Esophagus (tissue), 2 donors: ENCODE data around the gene RASSF7. TPM values are rescaled to one million over a fixed set of nuclear protein-coding genes. Genes with fewer than 3 reads are reported as not detected.

Experiments used
- H3K27ac ChIP-seq, 2 donors: one replicate each; pipeline ENCODE4 v1.5.1; 2013; ENCODE audit warnings: low read depth in 2 of 2, mild to moderate bottlenecking in 2 of 2, inconsistent platforms in 1 of 2, low read length in 1 of 2, moderate library complexity in 1 of 2
- H3K27me3 ChIP-seq, 2 donors: one replicate each; pipeline ENCODE4 v1.6.1; 2013; ENCODE audit warnings: low read length in 2 of 2, control low read depth in 1 of 2, mild to moderate bottlenecking in 1 of 2; ENCODE audit not compliant: insufficient read depth in 2 of 2, control insufficient read depth in 1 of 2
- H3K36me3 ChIP-seq, 2 donors: one replicate each; pipeline ENCODE4 v1.6.1; 2013; ENCODE audit warnings: low read length in 1 of 2; ENCODE audit not compliant: control insufficient read depth in 2 of 2, insufficient read depth in 2 of 2
- H3K4me1 ChIP-seq, 2 donors: one replicate each; pipeline ENCODE4 v1.6.1; 2013; ENCODE audit warnings: low read length in 1 of 2; ENCODE audit not compliant: control insufficient read depth in 2 of 2, insufficient read depth in 2 of 2
- H3K4me3 ChIP-seq, 2 donors: one replicate each; pipeline ENCODE4 v1.5.1; 2013; ENCODE audit warnings: low read length in 2 of 2, mild to moderate bottlenecking in 2 of 2, low read depth in 1 of 2, moderate library complexity in 1 of 2
- H3K9me3 ChIP-seq, 2 donors: one replicate each; pipeline ENCODE4 v1.6.1; 2013; ENCODE audit warnings: mild to moderate bottlenecking in 2 of 2, low read depth in 1 of 2, low read length in 1 of 2, moderate library complexity in 1 of 2; ENCODE audit not compliant: control insufficient read depth in 2 of 2, insufficient read depth in 1 of 2
- WGBS, 2 donors: extraction: QIAGEN DNeasy Blood & Tissue Kit; methylation state at CpG; one replicate each; pipeline ENCODE4 v1.1.7; 2013; 5-methylcytosine and 5-hydroxymethylcytosine counted together
- polyA plus RNA-seq, 2 donors: library from polyadenylated mRNA; stranded (reverse); fragments of 200-250 nt; gene quantifications; one replicate each; pipeline ENCODE4 v1.2.3, GENCODE V29; 2013
- donor health status: healthy with polysubstance abuse.
- donor health status: Bipolar disorder and iron deficiency.

The RASSF7 gene
- polyA plus RNA-seq, 2 donors = 46.6 to 82.4 TPM

DNA sequence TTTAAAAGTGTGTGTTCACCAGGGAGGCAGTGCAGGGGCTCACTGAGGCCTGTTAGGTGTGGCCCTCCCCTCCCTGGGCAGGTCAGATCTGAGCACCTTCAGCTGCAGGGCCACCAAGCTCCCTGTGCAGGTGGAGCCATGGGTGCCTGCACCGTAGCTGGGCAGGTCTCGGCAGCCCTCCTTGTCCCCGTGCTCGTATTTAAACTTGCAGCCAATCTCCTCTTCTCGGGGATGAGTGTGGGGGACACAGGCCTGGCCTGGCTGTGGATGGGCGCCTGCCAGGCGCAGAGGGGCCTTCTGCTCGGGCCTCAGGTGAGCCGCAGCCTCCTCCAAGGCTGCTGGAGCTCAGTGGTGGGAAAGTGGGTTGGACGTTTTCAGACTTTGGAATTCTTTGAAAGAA is 34.6 kb downstream of the RASSF7 start:
- Histone ChIP-seq H3K27ac (no peak overlapping the region), H3K4me1 (no peaks in the 10 kb centered on the region), H3K36me3 (peaks cover 30 to 73% of the 10 kb centered on the region in 2 donors), H3K9me3 (no peaks in the 10 kb centered on the region), H3K4me3 (no peak overlapping the region), H3K27me3 (no peaks in the 10 kb centered on the region)
- WGBS, 2 donors = 90 to 93% methylated on average over 10 of the region's 10 CpGs

DNA sequence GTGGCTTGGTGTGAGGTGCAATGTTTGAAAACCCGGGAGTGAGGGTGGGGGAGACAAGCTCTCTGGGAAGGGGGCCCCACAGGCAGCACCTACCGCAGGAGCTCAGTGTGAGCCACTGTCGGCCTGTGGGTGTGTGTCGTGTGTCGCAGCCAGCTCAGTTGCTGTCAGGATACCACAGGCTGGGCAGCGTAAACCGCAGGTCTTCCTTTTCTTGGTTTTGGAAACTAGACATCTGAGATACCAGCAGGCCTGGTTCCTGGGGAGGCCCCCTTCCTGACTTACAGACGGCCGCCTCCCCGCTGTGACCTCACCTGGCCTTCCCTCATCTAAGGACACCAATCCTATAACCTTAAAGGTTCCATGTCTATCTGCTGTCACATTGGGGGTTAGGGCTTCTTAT is 35.6 kb downstream of the RASSF7 start:
- Histone ChIP-seq H3K36me3 (peaks cover 32 to 72% of the 10 kb centered on the region in 2 donors), H3K4me1 (no peaks in the 10 kb centered on the region), H3K27me3 (no peaks in the 10 kb centered on the region), H3K4me3 (no peak overlapping the region), H3K27ac (no peak overlapping the region), H3K9me3 (no peaks in the 10 kb centered on the region)
- 86 to 87% methylated on average over 10 of the region's 10 CpGs for WGBS, 2 donors

DNA sequence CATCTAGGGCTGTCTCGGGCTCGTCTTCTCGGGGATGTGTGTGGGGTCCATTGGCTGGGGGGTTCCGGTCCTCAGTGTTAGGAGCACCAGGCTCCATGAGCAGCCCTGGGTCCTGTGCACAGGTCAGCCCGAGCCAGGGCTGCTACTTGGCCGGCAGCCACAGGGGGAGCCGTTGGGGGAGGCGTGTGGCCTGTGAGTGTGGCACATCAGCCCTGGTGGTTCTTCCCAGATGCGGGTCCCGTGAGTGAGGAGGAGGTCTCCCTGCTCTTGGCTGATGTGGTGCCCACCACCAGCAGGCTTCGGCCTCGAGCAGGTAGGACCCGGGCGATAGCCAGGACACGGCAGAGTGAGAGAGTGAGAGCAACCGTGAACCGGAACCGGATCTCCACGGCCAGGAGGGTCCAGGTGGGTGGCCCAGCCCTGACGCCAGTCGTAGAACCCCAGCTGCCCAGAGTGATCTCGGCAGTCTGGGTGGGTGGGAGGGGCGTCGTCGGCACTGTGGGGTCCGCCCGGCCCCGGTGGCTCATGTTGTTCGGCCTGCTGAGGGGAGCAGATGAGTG is 36.5 kb downstream of the RASSF7 start:
- H3K9me3 ChIP-seq = no peaks in the 10 kb centered on the region
- no peaks in the 10 kb centered on the region for H3K27me3 ChIP-seq
- no peak overlapping the region for H3K4me3 ChIP-seq
- no peak overlapping the region for H3K27ac ChIP-seq
- 90 to 93% methylated on average over 28 to 29 of the region's 29 CpGs for WGBS, 2 donors
- peaks cover 34 to 76% of the 10 kb centered on the region in 2 donors for H3K36me3 ChIP-seq
- H3K4me1 ChIP-seq = no peaks in the 10 kb centered on the region

DNA sequence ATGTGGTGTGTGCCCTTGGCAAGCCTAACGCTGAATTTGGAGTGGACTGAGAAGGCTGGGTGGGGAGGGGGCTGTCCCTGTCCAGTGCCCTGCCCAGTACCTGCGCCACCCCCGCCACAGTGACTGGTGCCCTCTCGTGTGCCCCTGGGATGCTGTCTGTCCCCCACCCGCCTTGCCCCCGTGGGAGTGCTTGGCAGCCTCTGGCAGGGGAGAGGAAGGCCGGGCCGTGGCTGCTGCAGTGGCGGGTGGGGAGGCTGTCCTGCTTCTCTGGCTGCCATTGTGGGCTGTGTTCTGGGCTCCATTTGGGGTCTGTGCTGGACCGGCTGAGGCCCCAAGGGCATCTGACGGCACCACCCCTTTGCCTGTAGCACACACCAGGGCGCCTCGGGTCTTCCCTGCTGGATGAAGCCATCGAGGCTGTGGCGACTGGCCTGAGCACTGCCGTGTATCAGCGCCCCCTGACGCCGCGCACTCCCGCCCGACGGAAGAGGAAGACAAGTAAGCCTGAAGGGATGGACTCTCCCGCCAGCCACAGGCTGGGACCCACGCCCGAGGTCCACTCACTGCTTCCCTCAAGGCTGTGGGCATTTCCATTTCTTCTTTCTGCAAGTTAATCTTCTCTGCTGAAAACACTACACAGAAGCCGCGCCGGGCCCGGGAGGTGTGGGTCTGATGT is 37.4 kb downstream of the RASSF7 start:
- H3K9me3 ChIP-seq = no peaks in the 10 kb centered on the region
- H3K27me3 ChIP-seq = no peaks in the 10 kb centered on the region
- H3K27ac ChIP-seq = no peak overlapping the region
- no peaks in the 10 kb centered on the region for H3K4me1 ChIP-seq
- H3K36me3 ChIP-seq = peaks cover 31 to 71% of the 10 kb centered on the region in 2 donors
- no peak overlapping the region for H3K4me3 ChIP-seq
- 93 to 94% methylated on average over 29 to 30 of the region's 30 CpGs for WGBS, 2 donors

DNA sequence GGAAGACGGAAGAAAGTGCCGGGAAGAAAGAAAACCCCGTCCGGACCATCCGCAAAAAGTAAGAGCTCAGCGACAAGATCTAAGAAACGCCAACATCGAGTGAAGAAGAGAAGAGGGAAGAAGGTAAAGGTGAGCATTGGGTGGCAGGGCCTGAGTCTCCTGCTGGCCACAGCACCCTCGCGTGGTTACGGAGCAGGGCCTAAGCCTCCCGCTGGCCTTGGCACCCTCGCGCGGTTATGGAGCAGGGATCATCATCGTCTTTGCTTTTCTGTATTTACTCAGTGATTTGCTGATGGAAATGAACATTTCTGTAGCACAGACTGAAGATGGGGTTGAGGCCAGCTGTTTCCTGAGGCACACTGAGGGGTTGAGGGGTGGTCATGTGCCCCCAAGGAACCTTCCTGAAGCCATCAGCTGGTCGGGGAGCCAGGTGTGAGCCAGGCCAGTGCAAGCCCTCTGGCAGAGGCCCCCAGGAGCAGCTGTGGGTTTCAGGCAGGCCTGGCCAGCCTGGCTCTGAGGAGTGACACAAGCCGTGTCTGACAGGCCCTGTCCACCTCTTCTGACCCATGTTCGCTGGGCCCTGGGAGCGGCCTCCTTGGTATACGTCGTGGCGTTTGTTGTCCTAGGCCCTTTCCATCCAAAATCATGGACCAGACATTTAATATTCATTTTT is 40.9 kb downstream of the RASSF7 start:
- WGBS, 2 donors = 93 to 94% methylated on average over 23 of the region's 23 CpGs
- H3K4me3 ChIP-seq = no peak overlapping the region
- peaks cover 0 to 11% of the 10 kb centered on the region in 2 donors for H3K4me1 ChIP-seq
- H3K9me3 ChIP-seq = no peaks in the 10 kb centered on the region
- H3K36me3 ChIP-seq = peaks cover 28 to 71% of the 10 kb centered on the region in 2 donors
- no peak overlapping the region for H3K27ac ChIP-seq
- H3K27me3 ChIP-seq = no peaks in the 10 kb centered on the region

DNA sequence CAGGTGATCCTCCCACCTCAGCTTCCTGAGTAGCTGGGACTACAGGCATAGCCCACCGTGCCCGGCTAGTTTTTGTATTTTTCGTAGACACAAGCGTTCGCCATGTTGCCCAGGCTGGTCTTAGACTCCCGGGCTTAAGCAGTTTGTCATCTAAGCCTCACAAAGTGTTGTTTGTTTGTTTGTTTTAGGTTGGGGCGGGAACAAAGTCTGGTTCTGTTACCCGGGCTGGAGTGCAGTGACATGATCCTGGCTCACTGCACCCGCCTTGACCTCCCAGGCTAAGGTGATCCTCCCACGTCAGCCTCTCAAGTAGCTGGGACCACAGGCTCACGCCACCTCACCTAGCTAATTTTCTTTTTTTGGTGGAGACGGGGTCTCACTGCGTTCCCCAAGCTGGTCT is 42.4 kb downstream of the RASSF7 start:
- 91 to 92% methylated on average over 13 of the region's 13 CpGs for WGBS, 2 donors
- peaks cover 28 to 72% of the 10 kb centered on the region in 2 donors for H3K36me3 ChIP-seq

DNA sequence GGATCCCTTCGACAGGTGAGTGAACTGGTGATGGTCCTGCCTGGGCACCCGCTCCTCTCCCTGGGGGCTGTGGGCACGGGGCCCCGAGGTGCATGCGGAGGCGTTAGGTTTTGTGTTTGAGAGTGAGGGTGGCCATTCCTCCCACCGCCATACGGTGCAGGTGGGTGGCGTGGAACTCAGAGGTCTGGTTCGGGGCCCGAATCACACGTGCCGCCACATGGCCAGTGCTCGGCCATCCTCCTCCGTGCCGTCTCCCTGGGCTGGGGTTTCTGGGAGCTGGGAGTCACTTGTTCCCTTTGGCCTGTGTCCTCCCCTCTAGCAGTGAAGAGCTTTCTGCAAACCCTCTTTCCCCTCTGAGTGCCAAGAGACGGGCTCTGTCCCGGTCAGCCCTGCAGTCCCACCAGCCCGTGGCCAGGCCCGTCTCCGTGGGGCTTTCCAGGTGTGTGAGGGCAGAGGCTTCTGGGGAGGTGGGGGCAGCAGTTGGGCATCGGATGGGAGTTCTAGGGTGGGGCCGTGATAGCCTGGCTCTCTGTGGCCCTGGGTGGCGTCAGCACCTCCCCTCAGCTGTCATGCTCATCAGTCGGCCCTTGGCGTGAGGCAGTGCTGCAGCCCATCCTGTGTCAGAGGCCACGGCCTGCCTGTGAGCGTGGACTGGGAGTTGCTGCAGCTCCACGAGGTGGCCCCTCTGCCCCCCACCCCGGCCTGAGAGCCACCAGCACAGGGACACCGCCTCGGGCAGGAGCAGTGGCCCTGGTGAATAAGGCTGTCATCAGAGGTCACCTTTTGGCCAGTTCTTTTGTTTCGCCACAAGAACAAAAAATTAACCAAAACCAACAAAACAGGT is 44.7 kb downstream of the RASSF7 start:
- Histone ChIP-seq H3K36me3 (peaks cover 28 to 78% of the 10 kb centered on the region in 2 donors), H3K9me3 (no peaks in the 10 kb centered on the region), H3K4me1 (peaks cover 0 to 11% of the 10 kb centered on the region in 2 donors), H3K27ac (peak overlapping the region; percentile 23 to 65), H3K4me3 (no peak overlapping the region), H3K27me3 (no peaks in the 10 kb centered on the region)
- 89 to 90% methylated on average over 33 of the region's 33 CpGs for WGBS, 2 donors

More for the DNA sequence above, 42.4 kb downstream of the RASSF7 start:
- Histone ChIP-seq H3K27ac (no peak overlapping the region), H3K27me3 (no peaks in the 10 kb centered on the region), H3K4me1 (peaks cover 0 to 11% of the 10 kb centered on the region in 2 donors), H3K9me3 (no peaks in the 10 kb centered on the region), H3K4me3 (no peak overlapping the region)

DNA sequence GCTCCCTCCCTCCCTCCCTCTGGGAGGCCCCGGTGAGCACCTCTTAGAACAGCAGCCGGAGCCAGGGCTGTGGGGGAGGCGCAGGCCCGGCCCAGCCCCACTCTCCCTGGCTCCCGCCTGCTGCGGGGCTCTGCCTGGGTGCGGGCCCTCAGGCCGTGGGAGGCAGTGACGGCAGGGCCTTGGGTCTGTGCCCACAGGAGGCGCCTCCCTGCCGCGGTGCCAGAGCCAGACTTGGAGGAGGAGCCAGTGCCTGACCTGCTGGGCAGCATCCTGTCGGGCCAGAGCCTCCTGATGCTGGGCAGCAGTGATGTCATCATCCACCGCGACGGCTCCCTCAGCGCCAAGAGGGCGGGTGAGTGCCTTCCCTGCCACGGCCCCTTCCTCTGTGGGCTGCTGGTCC is 45.5 kb downstream of the RASSF7 start:
- 50 to 56% methylated on average over 18 to 19 of the region's 19 CpGs for WGBS, 2 donors

More for the DNA sequence above, 45.5 kb downstream of the RASSF7 start:
- peaks cover 0 to 11% of the 10 kb centered on the region in 2 donors for H3K4me1 ChIP-seq
- H3K27me3 ChIP-seq = no peaks in the 10 kb centered on the region
- H3K27ac ChIP-seq = peak overlapping the region; percentile 45 to 67
- H3K36me3 ChIP-seq = peaks cover 34 to 82% of the 10 kb centered on the region in 2 donors
- no peak overlapping the region for H3K4me3 ChIP-seq
- H3K9me3 ChIP-seq = no peaks in the 10 kb centered on the region
